ENCODE results near the gene LMAN1L.
"Not testable (repeated sequence)": the region's sequence is repeated elsewhere in the genome, so short reads cannot be mapped to it uniquely, and the experiment has no call there.

The LMAN1L gene

GRCh38 chr15:74782259-74783071, 30.2 kb upstream of the LMAN1L start:
- DNase-seq (ENCODE audit: low read depth in 2 of 3, low spot score in 2 of 3), result no peak

DNA sequence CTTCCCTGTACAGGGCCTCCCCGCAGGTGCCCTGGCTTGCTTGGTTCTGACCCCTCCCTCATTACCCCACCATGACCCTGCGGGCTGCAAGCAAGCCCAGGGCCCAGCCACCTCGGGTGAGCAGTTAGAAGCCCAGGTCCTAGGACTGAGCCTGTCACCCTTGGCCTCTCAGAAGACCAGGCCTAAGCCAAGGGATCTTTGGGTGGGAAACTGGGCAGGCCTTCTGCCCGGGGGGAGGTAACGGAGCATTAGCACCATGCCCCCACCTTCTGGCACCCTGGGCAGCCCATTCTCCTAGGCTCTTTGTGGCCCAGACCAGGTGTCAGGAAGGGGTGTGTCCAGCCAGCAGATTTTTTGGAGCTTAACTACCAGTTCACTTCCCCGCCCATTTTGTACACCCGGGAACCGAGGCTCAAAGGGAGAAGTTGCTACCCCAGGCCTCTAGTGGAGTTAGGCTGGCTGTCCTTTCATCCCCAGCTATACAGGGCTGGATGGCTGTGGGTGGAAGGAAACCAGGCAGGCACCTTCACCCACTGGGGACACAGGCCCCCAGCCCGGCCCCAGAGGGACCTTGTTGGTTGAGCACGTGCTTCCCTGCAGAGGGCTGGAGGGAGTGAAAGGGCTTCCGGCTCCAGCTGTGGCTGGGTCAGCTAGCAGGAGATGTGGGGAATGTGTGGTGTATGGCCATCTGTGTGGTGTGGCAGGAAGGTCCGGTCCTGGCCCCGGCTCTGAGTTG, 29.4 kb upstream of the LMAN1L start:
- no peak for DNase-seq (ENCODE audit: low read depth in 2 of 3, low spot score in 2 of 3)

DNA sequence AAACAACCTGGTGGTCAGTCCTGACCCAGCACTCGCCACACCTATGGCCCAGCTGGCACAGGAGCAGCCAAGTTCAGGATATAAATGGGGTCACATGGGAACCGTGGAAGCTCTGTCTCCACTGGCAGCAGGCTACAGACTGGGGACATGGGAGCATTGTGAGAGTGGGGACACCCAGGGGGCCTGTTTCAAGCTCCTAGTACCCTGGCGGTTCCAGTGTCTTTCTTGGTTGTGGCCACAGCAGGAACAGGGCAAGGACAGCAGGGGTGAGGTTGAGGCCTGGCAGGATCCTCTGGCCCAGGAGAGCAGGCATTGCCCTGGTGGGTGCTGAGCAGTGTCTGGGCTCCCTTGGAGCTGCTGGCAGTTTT, 28.8 kb upstream of the LMAN1L start:
- DNase-seq (ENCODE audit: low read depth in 2 of 3, low spot score in 2 of 3), result no peak

DNA sequence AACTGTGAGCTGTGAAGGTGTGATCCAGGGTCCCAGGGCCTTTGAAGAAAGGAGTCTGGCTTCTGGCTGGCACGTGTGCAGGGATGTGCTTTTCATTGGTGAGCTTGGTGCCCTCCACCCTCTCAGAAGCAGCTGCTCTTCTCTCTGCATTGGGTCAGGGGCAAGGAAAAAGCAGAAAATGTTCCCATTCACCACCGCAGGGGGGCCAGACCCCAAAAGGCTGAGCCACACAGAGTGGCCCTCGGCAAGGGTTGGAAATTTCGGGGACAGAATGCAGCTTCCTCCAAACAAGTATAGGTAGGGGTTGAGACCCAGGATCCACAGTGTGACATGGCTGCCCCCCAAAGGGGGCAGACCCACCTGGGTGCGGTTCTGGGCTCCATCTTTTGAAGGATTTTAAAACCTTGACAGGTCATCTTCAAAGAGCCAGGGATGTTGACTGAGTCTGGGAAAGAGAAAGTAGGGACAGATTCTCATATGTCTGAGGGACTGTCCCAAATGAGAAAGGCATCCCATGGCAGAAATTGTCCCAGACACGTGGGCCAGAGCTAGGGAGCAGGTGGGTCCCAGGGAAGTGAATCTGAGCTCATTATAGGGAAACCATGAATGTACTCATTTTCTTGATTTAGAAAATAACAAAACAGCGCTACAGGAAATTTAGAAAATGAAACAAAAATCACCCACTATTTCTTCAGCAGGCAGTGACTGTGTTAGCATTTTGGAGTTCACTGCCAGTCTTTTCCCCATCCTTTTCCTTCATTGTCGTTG, 28.0 kb upstream of the LMAN1L start:
- DNase-seq (ENCODE audit: low read depth in 2 of 3, low spot score in 2 of 3), result no peak

DNA sequence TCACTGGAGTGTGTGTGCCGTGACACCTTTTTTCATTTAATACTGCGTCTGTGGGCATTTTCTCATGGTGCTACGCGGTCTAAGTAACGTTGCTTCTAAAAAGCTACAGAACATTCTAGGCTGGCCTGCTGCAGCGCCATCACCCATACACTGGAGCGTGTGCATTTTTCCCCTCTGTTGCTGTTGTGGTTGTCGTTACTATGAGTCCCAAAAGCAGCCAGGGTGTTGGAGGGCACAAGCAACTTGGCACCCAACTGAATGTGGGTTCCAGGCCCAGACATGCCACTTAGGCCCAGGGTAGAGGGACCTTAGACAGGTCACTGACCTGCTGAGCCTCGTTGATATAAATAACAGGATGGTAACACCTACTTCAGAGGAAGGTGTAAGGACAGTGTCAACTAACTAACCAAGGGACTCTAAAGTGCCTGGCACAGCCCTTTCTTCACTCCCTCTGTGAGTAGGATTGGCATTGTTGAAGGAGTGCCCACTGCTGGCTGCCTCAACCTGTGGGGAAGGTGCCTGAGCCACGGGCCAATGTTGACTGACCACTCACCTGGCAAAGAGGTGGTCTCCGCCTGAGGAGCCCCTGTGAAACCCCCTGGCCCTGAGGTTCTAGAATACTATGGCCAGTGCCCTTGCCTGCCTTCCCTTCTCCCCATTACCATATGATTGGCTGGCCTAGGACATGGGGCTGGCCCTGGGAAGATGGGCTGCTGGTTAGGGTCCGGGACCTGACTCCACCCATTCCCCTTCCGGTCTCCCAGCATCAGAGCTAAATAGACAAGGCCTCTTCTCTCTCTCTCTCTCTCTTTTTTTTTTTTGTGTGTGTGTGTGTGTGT, 27.2 kb upstream of the LMAN1L start:
- DNase-seq (ENCODE audit: low read depth in 2 of 3, low spot score in 2 of 3), result no peak

- not testable (repeated sequence) for DNase-seq (ENCODE audit: low read depth in 2 of 3, low spot score in 2 of 3)
These were observed 26.6 kb upstream of the LMAN1L start for GRCh38 chr15:74786081-74786480.

GRCh38 chr15:74786551-74787165, 26.0 kb upstream of the LMAN1L start:
- DNase-seq (ENCODE audit: low read depth in 2 of 3, low spot score in 2 of 3), result no peak

DNA sequence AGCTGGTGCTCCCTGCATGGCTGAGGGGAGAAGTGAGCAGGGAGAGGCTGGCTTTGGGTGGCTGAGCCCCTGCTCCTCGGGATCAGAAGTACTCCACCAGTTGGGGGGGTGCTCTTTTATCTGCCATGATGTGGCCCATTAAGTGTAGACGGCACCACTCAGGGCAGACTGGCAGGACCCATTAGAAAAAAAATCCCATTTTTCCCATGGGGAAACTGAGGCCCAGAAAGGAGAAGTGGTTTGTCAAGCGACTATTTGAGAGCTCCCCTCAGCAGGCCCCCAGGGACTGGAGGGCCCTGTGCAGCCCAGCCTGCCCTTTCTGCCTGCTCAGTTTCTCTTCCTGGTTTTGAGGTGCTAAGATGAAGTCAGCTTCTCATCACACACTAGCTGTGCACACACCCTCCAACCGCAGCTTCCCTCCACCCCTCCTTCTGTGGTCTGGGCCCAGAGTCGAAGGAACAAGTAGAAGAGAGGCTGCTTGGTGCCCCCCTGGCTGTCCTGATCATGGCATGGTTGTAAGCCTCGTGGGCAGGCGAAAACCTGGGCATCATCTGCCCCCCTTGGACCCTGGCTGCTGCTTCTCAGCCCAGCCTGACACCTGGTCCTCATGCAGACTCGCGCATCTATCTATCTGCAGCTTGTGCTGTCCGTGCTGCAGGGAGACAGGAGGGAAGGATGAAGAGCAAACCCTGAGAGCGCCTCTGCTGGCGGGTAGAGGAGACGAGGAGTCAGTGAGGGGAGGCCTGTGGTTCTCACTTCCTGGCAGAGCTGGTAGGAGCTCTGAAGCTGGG, 25.2 kb upstream of the LMAN1L start:
- peak in 2 of 3 experiments; percentile 77 to 81 for DNase-seq (ENCODE audit: low read depth in 2 of 3, low spot score in 2 of 3)

GRCh38 chr15:74788042-74788682, 24.5 kb upstream of the LMAN1L start:
- peak in 1 of 3 experiments; percentile 81 for DNase-seq (ENCODE audit: low read depth in 2 of 3, low spot score in 2 of 3)

DNA sequence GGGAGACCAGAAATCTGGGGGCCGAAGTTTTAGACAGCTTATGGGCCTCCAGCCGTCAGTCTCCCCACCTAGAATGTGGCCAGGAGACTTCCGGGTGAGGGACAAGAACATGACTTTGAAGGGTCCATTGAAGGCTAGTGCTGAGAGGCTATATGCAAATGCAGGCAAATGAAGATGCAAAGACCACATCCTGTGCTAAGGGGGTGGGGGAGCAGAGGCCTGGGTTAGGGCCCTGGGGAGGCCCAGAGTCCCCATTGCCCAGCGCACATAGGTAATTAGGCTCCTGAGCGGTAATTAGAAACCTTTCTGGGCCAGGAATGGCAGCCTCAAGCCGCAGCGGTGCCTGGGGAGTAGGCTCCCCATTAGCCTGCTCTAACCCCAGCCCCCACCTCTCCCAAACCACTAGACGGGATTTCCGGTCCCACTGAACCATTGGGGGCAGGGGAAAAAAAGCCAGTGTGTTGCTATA, 23.9 kb upstream of the LMAN1L start:
- no peak for DNase-seq (ENCODE audit: low read depth in 2 of 3, low spot score in 2 of 3)

GRCh38 chr15:74789171-74789631, 23.4 kb upstream of the LMAN1L start:
- no peak for DNase-seq (ENCODE audit: low read depth in 2 of 3, low spot score in 2 of 3)

DNA sequence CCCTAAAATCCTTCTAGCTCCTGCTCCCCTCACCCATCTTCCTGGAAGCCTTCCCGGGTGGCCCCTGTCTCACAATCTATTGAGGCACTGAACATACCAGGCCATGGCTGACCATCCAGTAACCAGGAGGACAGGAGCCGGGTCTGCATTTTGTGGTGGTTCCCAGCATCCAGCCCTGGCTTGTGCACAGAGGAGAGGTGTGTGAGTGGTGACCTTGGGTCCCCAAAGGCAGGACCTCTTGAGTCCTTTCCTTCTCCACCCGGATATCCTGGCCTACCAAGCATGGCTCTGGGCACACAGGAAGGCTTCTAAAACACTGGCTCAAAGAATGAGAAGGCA, 22.9 kb upstream of the LMAN1L start:
- DNase-seq (ENCODE audit: low read depth in 2 of 3, low spot score in 2 of 3), result no peak

GRCh38 chr15:74790080-74790916, 22.3 kb upstream of the LMAN1L start:
- DNase-seq (ENCODE audit: low read depth in 2 of 3, low spot score in 2 of 3), result no peak

DNA sequence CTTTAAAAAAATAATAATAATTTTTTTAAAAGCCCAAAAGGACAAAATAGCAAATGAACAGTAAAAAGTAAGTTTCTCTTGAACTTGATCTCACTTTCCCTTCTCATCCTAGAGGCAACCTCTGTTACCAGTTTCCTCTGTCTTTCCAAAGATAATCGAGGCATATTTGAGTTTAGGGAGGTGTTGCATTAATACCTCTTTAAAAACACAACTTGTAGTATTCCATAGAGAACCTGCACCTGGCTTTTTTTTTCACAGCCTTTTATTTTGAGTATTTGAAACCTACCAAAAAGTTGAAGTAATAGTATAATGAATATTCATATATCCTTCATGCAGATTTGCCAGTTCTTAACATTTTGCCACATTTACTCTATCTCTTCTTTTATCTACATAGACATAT, 21.6 kb upstream of the LMAN1L start:
- no peak for DNase-seq (ENCODE audit: low read depth in 2 of 3, low spot score in 2 of 3)

GRCh38 chr15:74791667-74792066, 21.0 kb upstream of the LMAN1L start:
- no peak for DNase-seq (ENCODE audit: low read depth in 2 of 3, low spot score in 2 of 3)

GRCh38 chr15:74792227-74793016, 20.2 kb upstream of the LMAN1L start:
- no peak for DNase-seq (ENCODE audit: low read depth in 2 of 3, low spot score in 2 of 3)

All from activated CD8-positive, alpha-beta memory T cell treated with anti-CD3 and anti-CD28 coated beads for 48 hours (primary cell).